HG03039 (cell line): ENCODE measurements around the gene ISOC2.
"Not testable (repeated sequence)": the region's sequence is repeated elsewhere in the genome, so short reads cannot be mapped to it uniquely, and the experiment has no call there.

ENCODE experiments used
- ATAC-seq: cut with Tn5 transposase; IDR thresholded peaks from one replicate; pipeline ENCODE4 v1.9.1; 2021; ENCODE audit warnings: mild to moderate bottlenecking, moderate library complexity; ENCODE audit not compliant: unreplicated experiment

The ISOC2 gene

GRCh38 chr19:55443045-55443823 is 18.2 kb downstream of the ISOC2 start, which contains the start of gene SHISA7:
Gene SHISA7, minus strand, starts transcription at chr19:55443300. Its CDS starts 437 bp downstream, at chr19:55442863.
- no peak for ATAC-seq

GRCh38 chr19:55442372-55442961 is 19.0 kb downstream of the ISOC2 start:
- ATAC-seq, result no peak

GRCh38 chr19:55441692-55442321 is 19.6 kb downstream of the ISOC2 start:
- no peak for ATAC-seq

GRCh38 chr19:55441319-55441691 is 20.1 kb downstream of the ISOC2 start:
- no peak for ATAC-seq

DNA sequence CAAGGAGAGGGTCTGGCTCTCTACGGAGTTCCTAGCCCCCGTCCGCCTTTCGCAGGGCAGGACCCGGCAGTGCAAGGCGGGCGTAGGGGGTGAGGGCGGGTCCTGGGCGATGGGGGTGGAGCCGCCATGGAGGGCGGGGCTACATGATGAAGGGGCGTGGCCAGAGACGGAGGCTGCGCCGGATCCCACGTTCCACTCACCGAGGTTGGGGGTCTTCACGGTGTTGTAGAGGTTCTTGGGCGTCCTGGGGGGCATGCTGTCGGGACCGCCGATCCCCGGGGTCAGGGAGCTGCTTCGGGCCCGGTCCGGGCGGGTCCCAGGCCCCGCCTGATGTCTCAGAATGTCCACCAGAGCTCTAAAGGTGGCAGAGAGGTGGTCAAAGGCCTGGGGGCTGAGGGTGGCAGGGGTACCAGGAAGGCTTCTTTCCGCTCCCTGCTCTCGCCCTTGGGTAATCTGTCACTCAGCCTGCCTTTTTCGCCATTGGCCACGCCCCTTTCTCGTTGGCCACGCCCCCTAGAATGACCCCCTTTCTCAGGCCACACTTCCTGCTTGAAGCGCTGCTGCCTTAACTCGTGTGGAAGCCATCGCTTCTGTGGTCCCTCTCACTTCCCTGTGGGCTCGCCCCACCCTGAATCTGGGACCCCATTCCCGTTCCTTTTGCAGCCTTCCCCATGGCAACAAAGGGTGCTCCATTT is 20.9 kb downstream of the ISOC2 start:
- ATAC-seq, result no peak

- ATAC-seq, result no peak
These were observed 22.4 kb downstream of the ISOC2 start for GRCh38 chr19:55439052-55439451.

GRCh38 chr19:55437410-55437809 is 24.0 kb downstream of the ISOC2 start:
- no peak for ATAC-seq

- no peak for ATAC-seq
These were observed 24.6 kb downstream of the ISOC2 start for GRCh38 chr19:55436847-55437246.

GRCh38 chr19:55435020-55435419 is 26.4 kb downstream of the ISOC2 start:
- no peak for ATAC-seq

GRCh38 chr19:55434356-55434919 is 27.0 kb downstream of the ISOC2 start:
- ATAC-seq, result no peak

DNA sequence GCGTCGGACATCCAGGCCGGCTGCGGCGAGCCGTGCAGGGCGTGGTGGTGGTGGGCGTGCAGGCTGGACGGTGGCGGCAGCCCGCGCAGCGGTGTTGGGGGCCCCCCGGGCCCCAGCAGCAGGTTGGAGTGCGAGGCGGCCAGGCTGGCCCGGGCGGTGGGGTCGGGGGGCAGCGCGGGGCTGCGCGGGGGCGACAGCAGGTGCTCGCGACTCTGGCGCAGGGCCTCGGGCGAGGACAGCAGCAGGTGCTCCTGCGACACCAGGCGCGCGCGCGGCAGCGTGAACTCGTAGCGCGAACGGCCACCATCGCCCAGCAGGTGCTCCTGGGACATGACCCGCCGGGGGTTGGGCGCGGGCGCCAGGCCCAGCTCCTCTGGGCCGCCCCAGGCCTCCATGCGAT is 28.1 kb downstream of the ISOC2 start:
- no peak for ATAC-seq

- no peak for ATAC-seq
These were observed 29.0 kb downstream of the ISOC2 start for GRCh38 chr19:55432241-55432959.

GRCh38 chr19:55431183-55431582 is 30.3 kb downstream of the ISOC2 start:
- ATAC-seq, result no peak

GRCh38 chr19:55426042-55426441 is 35.4 kb downstream of the ISOC2 start:
- ATAC-seq, result no peak

DNA sequence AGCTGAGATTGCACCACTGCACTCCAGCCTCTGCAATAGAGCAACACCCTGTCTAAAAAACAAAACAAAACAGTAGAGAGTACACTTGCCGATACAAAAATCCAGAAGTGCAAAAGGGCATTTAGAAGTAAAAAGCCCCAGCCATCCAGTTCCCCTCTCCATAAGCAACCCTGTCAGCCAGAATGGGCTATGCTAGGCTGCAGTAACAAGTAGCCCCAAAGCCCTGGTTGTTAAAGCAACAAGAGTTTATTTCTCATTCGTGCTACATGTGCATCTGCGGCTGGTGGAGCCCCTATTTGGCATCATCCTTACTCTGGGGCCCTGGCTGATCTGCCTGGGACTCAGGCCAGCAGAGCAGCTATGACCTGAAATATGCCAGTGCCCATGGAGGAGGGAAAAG is 36.9 kb downstream of the ISOC2 start:
- ATAC-seq, result no peak

- ATAC-seq, result no peak
These were observed 38.0 kb downstream of the ISOC2 start for GRCh38 chr19:55423225-55424005.

GRCh38 chr19:55421281-55421680 is 40.2 kb downstream of the ISOC2 start:
- not testable (repeated sequence) for ATAC-seq

GRCh38 chr19:55419624-55420236 is 41.7 kb downstream of the ISOC2 start:
- no peak for ATAC-seq

DNA sequence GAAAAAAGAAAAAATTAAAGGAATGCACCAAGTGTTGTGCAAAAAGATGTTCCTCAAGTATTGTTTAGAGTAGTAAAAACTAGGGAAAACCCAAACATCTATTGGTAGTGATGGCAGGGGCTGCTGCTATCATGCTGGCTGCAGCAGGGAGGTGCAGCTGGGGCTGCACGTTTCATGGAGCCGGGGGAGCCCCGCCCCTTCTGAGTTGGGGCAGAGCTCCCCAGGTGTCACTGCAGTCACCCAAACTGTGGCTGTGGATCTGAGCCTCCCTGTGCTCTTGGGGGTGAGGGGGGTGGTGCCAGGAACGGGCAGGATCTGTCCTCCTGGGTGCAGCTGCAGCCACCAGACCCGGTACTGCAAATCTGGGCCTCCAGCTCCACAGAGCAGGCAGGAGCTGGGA is 42.3 kb downstream of the ISOC2 start:
- ATAC-seq, result no peak
